K562 (cell line): Measurements from ENCODE around the gene PLCD4. TPM values are rescaled to one million over a fixed set of nuclear protein-coding genes. Genes with fewer than 3 reads are reported as not detected.

ENCODE experiments used
- ATAC-seq: fragments of 200-7000 bp; cut with Tn5 transposase; 3 replicates; pipeline ENCODE4 v1.9.1; 2020; ENCODE audit warnings: moderate library complexity
- BruUV-seq: library from RNA; stranded (reverse); fragments of 400-500 nt; replicated peaks from 2 replicates; lab custom pipeline; 2021; lab: Mats Ljungman, UMichigan
- CTCF ChIA-PET: fragments of 300-600 bp; formaldehyde crosslinking; extraction: SDS; loops from one replicate; lab custom pipeline; 2021; ENCODE audit warnings: low intra/inter-chr PET ratio; lab: Yijun Ruan, JAX
- POLR2A ChIA-PET: fragments of 300-600, 350-650 bp; sonication (Branson Sonifier 250); formaldehyde crosslinking; extraction: SDS; loops from one replicate; lab custom pipeline; 2021; ENCODE audit warnings: antibody characterized with exemption, inconsistent platforms; lab: Yijun Ruan, JAX
- DNase-seq, 4 experiments: peaks; one replicate each; pipeline versions ENCODE4 v3.0.0 to v3.0.0-alpha.2; 2011 to 2018; ENCODE audit warnings: low spot score in 3 of 4, mixed read lengths in 3 of 4; ENCODE audit errors: extremely low read depth in 1 of 4
- FAIRE-seq: peaks from 2 replicates; lab custom pipeline; 2011; peaks lifted over from hg19 to GRCh38; lab: Jason Lieb, UNC
- H2AFZ ChIP-seq: 2 replicates; pipeline ENCODE4 v1.6.0; 2011; ENCODE audit warnings: low read depth, low read length, control low read depth, inconsistent platforms
- H3K27ac ChIP-seq: fragments of 200-600 bp; 3 replicates; pipeline ENCODE4 v1.8.0; 2011; ENCODE audit warnings: low read depth, mild to moderate bottlenecking, control low read depth, inconsistent platforms, low read length, moderate library complexity, mixed read lengths; ENCODE audit errors: extremely low read depth
- H3K27me3 ChIP-seq, 2 experiments: fragments of 300-600 bp in 1 of 2; 2 replicates in 1 of 2; 3 replicates in 1 of 2; pipeline versions ENCODE4 v1.6.0 to v1.8.0; 2011; ENCODE audit warnings: inconsistent platforms in 2 of 2, low read length in 2 of 2, mild to moderate bottlenecking in 1 of 2, mixed read lengths in 1 of 2, moderate library complexity in 1 of 2; ENCODE audit not compliant: control insufficient read depth in 2 of 2, insufficient read depth in 2 of 2
- H3K36me3 ChIP-seq: fragments of 300-600 bp; 3 replicates; pipeline ENCODE4 v1.8.0; 2011; ENCODE audit warnings: mild to moderate bottlenecking, low read length, inconsistent platforms; ENCODE audit not compliant: control insufficient read depth, insufficient read depth
- H3K4me1 ChIP-seq, 2 experiments: fragments of 200-600 bp in 1 of 2; replicated peaks in 1 of 2; 2 replicates in 1 of 2; 3 replicates in 1 of 2; pipeline versions ENCODE4 v1.5.1 to v1.8.0; 2011; ENCODE audit warnings: inconsistent platforms in 2 of 2, low read length in 2 of 2, mild to moderate bottlenecking in 1 of 2, mixed read lengths in 1 of 2, moderate library complexity in 1 of 2; ENCODE audit not compliant: control insufficient read depth in 2 of 2, insufficient read depth in 2 of 2
- H3K4me2 ChIP-seq: 2 replicates; pipeline ENCODE4 v1.6.1; 2011; ENCODE audit warnings: low read length, control low read depth, inconsistent platforms, mixed read lengths; ENCODE audit not compliant: insufficient read depth
- H3K4me3 ChIP-seq: fragments of 200-600 bp; sonication (generic), shearing (Covaris generic); 2 replicates; pipeline ENCODE4 v1.5.1; 2016; ENCODE audit warnings: control low read depth, inconsistent platforms
- H3K79me2 ChIP-seq: fragments of 200-600 bp; 3 replicates; pipeline ENCODE4 v1.8.0; 2011; ENCODE audit warnings: low read length, inconsistent platforms; ENCODE audit not compliant: control insufficient read depth, insufficient read depth
- H3K9ac ChIP-seq, 2 experiments: 2 replicates each; pipeline versions ENCODE4 v1.6.0 to v1.6.1; 2011; ENCODE audit warnings: low read depth in 2 of 2, low read length in 2 of 2, control low read depth in 1 of 2, inconsistent platforms in 1 of 2, mild to moderate bottlenecking in 1 of 2, mixed read lengths in 1 of 2; ENCODE audit not compliant: insufficient read depth in 1 of 2
- H3K9me1 ChIP-seq: one replicate; pipeline ENCODE4 v1.6.0; 2011; ENCODE audit warnings: inconsistent platforms, mild to moderate bottlenecking, low read length, moderate library complexity; ENCODE audit not compliant: control insufficient read depth, insufficient read depth
- H3K9me3 ChIP-seq: replicated peaks from 2 replicates; pipeline ENCODE4 v1.5.1; 2011; ENCODE audit warnings: low read depth, low read length, inconsistent platforms; ENCODE audit not compliant: control insufficient read depth, insufficient read depth
- H4K20me1 ChIP-seq: replicated peaks from 2 replicates; pipeline ENCODE4 v1.6.1; 2011; ENCODE audit warnings: low read length, inconsistent platforms, mixed read lengths; ENCODE audit not compliant: control insufficient read depth, insufficient read depth
- ATF1 ChIP-seq, 2 experiments: fragments of 450-650 bp in 1 of 2; IDR thresholded peaks; 2 replicates each; pipeline ENCODE4 v1.6.1; 2016; ENCODE audit warnings: missing compliant biosample characterization in 1 of 2, missing genetic modification characterization in 1 of 2
- BCL6 ChIP-seq: fragments of 250-450 bp; sonication (Bioruptor Pico); IDR thresholded peaks from 2 replicates; pipeline ENCODE4 v1.4.0; 2020
- CC2D1A ChIP-seq: fragments of 450-650 bp; IDR thresholded peaks from 2 replicates; pipeline ENCODE4 v1.6.1; 2017; ENCODE audit warnings: mild to moderate bottlenecking
- DIDO1 ChIP-seq: fragments of 450-650 bp; IDR thresholded peaks from 2 replicates; pipeline ENCODE4 v1.6.1; 2016; ENCODE audit warnings: low read depth, missing biosample characterization, missing genetic modification characterization
- FOSL1 ChIP-seq: fragments of 200-800 bp; sonication (Bioruptor generic); conservative IDR thresholded peaks from 2 replicates; pipeline ENCODE4 v1.6.1; 2016; ENCODE audit warnings: missing genetic modification characterization, missing compliant biosample characterization
- JUN ChIP-seq, 2 experiments: sonication (generic) in 1 of 2; formaldehyde crosslinking in 1 of 2; IDR thresholded peaks; 2 replicates each; pipeline versions ENCODE4 v1.6.1 to v1.8.0; 2012 to 2022; ENCODE audit warnings: borderline replicate concordance in 2 of 2, mild to moderate bottlenecking in 2 of 2, improper control_type of control experiment in 1 of 2, low read depth in 1 of 2, low read length in 1 of 2, missing genetic modification reagents in 1 of 2
- KLF16 ChIP-seq: IDR thresholded peaks from 2 replicates; pipeline ENCODE4 v1.6.1; 2016; ENCODE audit warnings: antibody characterized with exemption
- MTA2 ChIP-seq: fragments of 450-650 bp; IDR thresholded peaks from 2 replicates; pipeline ENCODE4 v1.6.1; 2016; ENCODE audit warnings: low read depth
- MYBL2 ChIP-seq, 2 experiments: fragments of 450-650 bp in 1 of 2; sonication (generic) in 1 of 2; formaldehyde crosslinking in 1 of 2; IDR thresholded peaks; 2 replicates each; pipeline versions ENCODE4 v1.6.1 to v1.8.1; 2017 to 2022; ENCODE audit warnings: borderline replicate concordance in 1 of 2, inconsistent platforms in 1 of 2, low read depth in 1 of 2, mild to moderate bottlenecking in 1 of 2, missing genetic modification reagents in 1 of 2, moderate library complexity in 1 of 2
- NFATC3 ChIP-seq: fragments of 450-650 bp; IDR thresholded peaks from 2 replicates; pipeline ENCODE4 v1.6.1; 2017; ENCODE audit warnings: mild to moderate bottlenecking
- NFIC ChIP-seq: fragments of 450-650 bp; IDR thresholded peaks from 2 replicates; pipeline ENCODE4 v1.6.1; 2017; ENCODE audit warnings: mild to moderate bottlenecking, inconsistent platforms
- RAD51 ChIP-seq: fragments of 450-650 bp; IDR thresholded peaks from 2 replicates; pipeline ENCODE4 v1.7.1; 2016; ENCODE audit warnings: low read depth, mild to moderate bottlenecking, borderline replicate concordance
- SNIP1 ChIP-seq: fragments of 450-650 bp; IDR thresholded peaks from 2 replicates; pipeline ENCODE4 v1.7.1; 2017; ENCODE audit warnings: low read depth, mild to moderate bottlenecking
- ZBTB2 ChIP-seq: fragments of 450-650 bp; IDR thresholded peaks from 2 replicates; pipeline ENCODE4 v1.6.1; 2016; ENCODE audit warnings: antibody characterized with exemption
- ZBTB5 ChIP-seq: fragments of 450-650 bp; IDR thresholded peaks from 2 replicates; pipeline ENCODE4 v1.6.1; 2017; ENCODE audit warnings: antibody characterized with exemption
- ZKSCAN1 ChIP-seq: fragments of 150-350 bp; IDR thresholded peaks from 2 replicates; pipeline ENCODE4 v1.6.1; 2016; ENCODE audit warnings: low read depth, low read length
- WGBS: fragments of 100-300 bp; shearing (Covaris generic); methylation state at CpG from one replicate; pipeline ENCODE4 v1.1.6; 2016; ENCODE audit warnings: low coverage, mixed read lengths; ENCODE audit not compliant: insufficient coverage; ENCODE audit errors: missing lambda C conversion rate; 5-methylcytosine and 5-hydroxymethylcytosine counted together
- in situ Hi-C: fragments of 300-500 bp; cut with MboI; formaldehyde crosslinking; loops from 4 replicates; pipeline ENCODE4 v1.15.0; 2018; ENCODE audit warnings: inconsistent platforms, mixed read lengths
- intact Hi-C: fragments of 100-400 bp; cut with micrococcal nuclease; formaldehyde crosslinking; loops from 2 replicates; pipeline ENCODE4 v1.14.2; 2022
- polyA plus RNA-seq, 8 experiments: library from polyadenylated mRNA; depleted of rRNA in 4 of 8; stranded (reverse) in 5 of 8; unstranded in 3 of 8; fragments of >200 nt; fragmentation: Nextera tagmentation in 2 of 8; fragmentation: Illumina TruSeq in 1 of 8; extraction: Ambion mirVana in 2 of 8; extraction: Trizol in 1 of 8; gene quantifications; 2 replicates each; pipeline versions ENCODE4 v1.2.1 to v1.2.3, GENCODE V29; 2011 to 2014; ENCODE audit warnings: inconsistent platforms in 1 of 8, missing spikeins in 1 of 8
- total RNA-seq, 7 experiments: library from RNA; depleted of rRNA in 6 of 7; stranded (reverse); fragments of >200 nt in 6 of 7; fragmentation: Illumina TruSeq in 2 of 7; extraction: Trizol in 2 of 7; gene quantifications; 2 replicates each; pipeline versions ENCODE4 v1.2.1 to v1.2.3, GENCODE V29; 2011 to 2021; ENCODE audit warnings: low replicate concordance in 1 of 7
- TF ChIP-seq, protein P1 (sequence below): fragments of 450-650 bp; formaldehyde crosslinking; IDR thresholded peaks from 2 replicates; pipeline ENCODE4 v1.4.0; 2020; ENCODE audit warnings: mild to moderate bottlenecking, moderate library complexity
- TF ChIP-seq, protein P2 (sequence below): fragments of 250-450 bp; sonication (Bioruptor Pico); IDR thresholded peaks from 2 replicates; pipeline ENCODE4 v1.8.0; 2021; ENCODE audit warnings: moderate library complexity, mild to moderate bottlenecking, inconsistent platforms

Gene PLCD4
- total and polyA plus RNA-seq, 9 of the 15 experiments (the other 6 are each of a cell fraction or from before 2014, with no cell fraction given) = 0.13 to 0.38 TPM; not detected in 7

- H3K9me1 ChIP-seq = no peaks in the 10 kb centered on the region
- no peaks in the 10 kb centered on the region for H3K9me3 ChIP-seq
- H2AFZ ChIP-seq = no peak overlapping the region
- H4K20me1 ChIP-seq = no peaks in the 10 kb centered on the region
- H3K4me2 ChIP-seq = no peak overlapping the region
- 34% methylated on average over 4 of the region's 4 CpGs for WGBS
- H3K4me3 ChIP-seq = no peak overlapping the region
- peaks cover 0 to 6% of the 10 kb centered on the region in 2 experiments; a peak in 1 of 5 replicates for H3K27me3 ChIP-seq
- H3K27ac ChIP-seq = no peak overlapping the region
- intact Hi-C loops (no loop called here), in situ Hi-C loops (no loop called here)
- no peak overlapping the region for H3K9ac ChIP-seq
- H3K36me3 ChIP-seq = peaks cover 26% of the 10 kb centered on the region; the same call in 1 of the 3 replicates
- DNase-seq = no peak
- H3K4me1 ChIP-seq = no peaks in the 10 kb centered on the region
- FAIRE-seq = no peak
- POLR2A ChIA-PET = interaction anchor here (0.6 kb wide), 1 partner anchor 22 kb away, joined by 4 read pairs; no protein-coding TSS in a partner anchor
- H3K79me2 ChIP-seq = no peaks in the 10 kb centered on the region
- TF ChIP-seq SNIP1 (no peak), ATF1 (CRISPR knock-in tag; IDR thresholded peaks at IDR 0.05) (no peak), ATF1 (tag; IDR thresholded peaks at IDR 0.05) (no peak), DIDO1 (tag) (no peak), FOSL1 (tag) (no peak), CC2D1A (no peak), JUN (IDR thresholded peaks at IDR 0.05; ENCODE audit: borderline replicate concordance, low read depth, low read length) (no peak), JUN (CRISPR knock-in tag; IDR thresholded peaks at IDR 0.05; ENCODE audit: borderline replicate concordance) (no peak), ZBTB5 (no peak), NFATC3 (no peak), RAD51 (no peak), NFIC (no peak), ZKSCAN1 (no peak), ZBTB2 (no peak), BCL6 (CRISPR knock-in tag) (no peak), MYBL2 (IDR thresholded peaks at IDR 0.05; ENCODE audit: low read depth) (no peak), MYBL2 (CRISPR knock-in tag; IDR thresholded peaks at IDR 0.05; ENCODE audit: borderline replicate concordance) (no peak), KLF16 (no peak), MTA2 (no peak)
- TF ChIP-seq, protein P1, sequence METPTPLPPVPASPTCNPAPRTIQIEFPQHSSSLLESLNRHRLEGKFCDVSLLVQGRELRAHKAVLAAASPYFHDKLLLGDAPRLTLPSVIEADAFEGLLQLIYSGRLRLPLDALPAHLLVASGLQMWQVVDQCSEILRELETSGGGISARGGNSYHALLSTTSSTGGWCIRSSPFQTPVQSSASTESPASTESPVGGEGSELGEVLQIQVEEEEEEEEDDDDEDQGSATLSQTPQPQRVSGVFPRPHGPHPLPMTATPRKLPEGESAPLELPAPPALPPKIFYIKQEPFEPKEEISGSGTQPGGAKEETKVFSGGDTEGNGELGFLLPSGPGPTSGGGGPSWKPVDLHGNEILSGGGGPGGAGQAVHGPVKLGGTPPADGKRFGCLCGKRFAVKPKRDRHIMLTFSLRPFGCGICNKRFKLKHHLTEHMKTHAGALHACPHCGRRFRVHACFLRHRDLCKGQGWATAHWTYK (CRISPR knock-in tag) = no peak
- TF ChIP-seq, protein P2, sequence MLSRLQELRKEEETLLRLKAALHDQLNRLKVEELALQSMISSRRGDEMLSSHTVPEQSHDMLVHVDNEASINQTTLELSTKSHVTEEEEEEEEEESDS = no peak
- BruUV-seq = no TSS peak
- CTCF ChIA-PET = no interaction called here
- ATAC-seq = no peak
These were observed 24.1 kb downstream of the PLCD4 start for GRCh38 chr2:218631837-218632236.
